ENCODE measurements around the gene KDM5A. TPM values are rescaled to one million over a fixed set of nuclear protein-coding genes. Genes with fewer than 3 reads are reported as not detected.

The KDM5A gene
- total RNA-seq, 2 experiments from 2014 or later, result 39.6 to 88.8 TPM

GRCh38 chr12:254912-255311, 134.2 kb downstream of the KDM5A start:
- no TSS peak for BruUV-seq (replicated peaks)
- Histone ChIP-seq H3K27ac (ENCODE audit: low read depth, low read length, poor library complexity, severe bottlenecking) (no peak overlapping the region), H3K4me2 (ENCODE audit: low read length) (no peak overlapping the region), H3K9me3 (ENCODE audit: low read length) (no peaks in the 10 kb centered on the region), H2AFZ (ENCODE audit: low read length) (no peak overlapping the region), H3K4me1 (ENCODE audit: insufficient read depth, low read length, poor library complexity, severe bottlenecking) (no peaks in the 10 kb centered on the region), H4K20me1 (ENCODE audit: insufficient read depth, low read length) (no peaks in the 10 kb centered on the region), H3K9me2 (ENCODE audit: insufficient read depth, low read length) (no peaks in the 10 kb centered on the region), H3K36me3 (ENCODE audit: insufficient read depth, low read length) (no peaks in the 10 kb centered on the region), H3K79me2 (ENCODE audit: insufficient read depth, low read depth, low read length) (no peaks in the 10 kb centered on the region), H3K4me3 (ENCODE audit: low read depth, low read length, poor library complexity, severe bottlenecking) (no peak overlapping the region)
- ChIA-PET POLR2A (no interaction called here), CTCF (ENCODE audit: unreplicated experiment) (no interaction called here)
- TF ChIP-seq EZH2phosphoT487 (IDR thresholded peaks at IDR 0.05; ENCODE audit: borderline replicate concordance, low read depth, low read length) (no peak), CTCF (conservative IDR thresholded peaks at IDR 0.05; ENCODE audit: low read length) (no peak)
- intact Hi-C loops (cut with micrococcal nuclease; ENCODE audit: unreplicated experiment), result no loop called here
- DNase-seq (ENCODE audit: low spot score), result no peak

GRCh38 chr12:254039-254438, 135.1 kb downstream of the KDM5A start:
- BruUV-seq (replicated peaks), result no TSS peak
- Histone ChIP-seq H3K9me3 (ENCODE audit: low read length) (no peaks in the 10 kb centered on the region), H3K4me3 (ENCODE audit: low read depth, low read length, poor library complexity, severe bottlenecking) (no peak overlapping the region), H3K4me1 (ENCODE audit: insufficient read depth, low read length, poor library complexity, severe bottlenecking) (no peaks in the 10 kb centered on the region), H3K27ac (ENCODE audit: low read depth, low read length, poor library complexity, severe bottlenecking) (no peak overlapping the region), H4K20me1 (ENCODE audit: insufficient read depth, low read length) (no peaks in the 10 kb centered on the region), H2AFZ (ENCODE audit: low read length) (no peak overlapping the region), H3K4me2 (ENCODE audit: low read length) (no peak overlapping the region), H3K79me2 (ENCODE audit: insufficient read depth, low read depth, low read length) (no peaks in the 10 kb centered on the region), H3K9me2 (ENCODE audit: insufficient read depth, low read length) (no peaks in the 10 kb centered on the region), H3K36me3 (ENCODE audit: insufficient read depth, low read length) (no peaks in the 10 kb centered on the region)
- intact Hi-C loops (cut with micrococcal nuclease; ENCODE audit: unreplicated experiment), result no loop called here
- TF ChIP-seq CTCF (conservative IDR thresholded peaks at IDR 0.05; ENCODE audit: low read length) (no peak), EZH2phosphoT487 (IDR thresholded peaks at IDR 0.05; ENCODE audit: borderline replicate concordance, low read depth, low read length) (no peak)
- ChIA-PET POLR2A (no interaction called here), CTCF (ENCODE audit: unreplicated experiment) (no interaction called here)
- no peak for DNase-seq (ENCODE audit: low spot score)

- H3K36me3 ChIP-seq (ENCODE audit: insufficient read depth, low read length), result no peaks in the 10 kb centered on the region
- intact Hi-C loops (cut with micrococcal nuclease; ENCODE audit: unreplicated experiment), result no loop called here
- H4K20me1 ChIP-seq (ENCODE audit: insufficient read depth, low read length), result no peaks in the 10 kb centered on the region
- ChIA-PET CTCF (ENCODE audit: unreplicated experiment) (no interaction called here), POLR2A (interaction anchor here (0.5 kb wide), 1 partner anchor 225 kb away, joined by 6 read pairs; no protein-coding TSS in a partner anchor)
- no peak overlapping the region for H3K4me3 ChIP-seq (ENCODE audit: low read depth, low read length, poor library complexity, severe bottlenecking)
- no peaks in the 10 kb centered on the region for H3K9me3 ChIP-seq (ENCODE audit: low read length)
- no peaks in the 10 kb centered on the region for H3K79me2 ChIP-seq (ENCODE audit: insufficient read depth, low read depth, low read length)
- H3K4me2 ChIP-seq (ENCODE audit: low read length), result no peak overlapping the region
- H3K9me2 ChIP-seq (ENCODE audit: insufficient read depth, low read length), result 0 out of 2 replicates have a peak, but pooled peaks cover 4% of the 10 kb centered on the region
- DNase-seq (ENCODE audit: low spot score), result no peak
- H2AFZ ChIP-seq (ENCODE audit: low read length), result no peak overlapping the region
- BruUV-seq (replicated peaks), result no TSS peak
- no peak for TF ChIP-seq EZH2phosphoT487 (IDR thresholded peaks at IDR 0.05; ENCODE audit: borderline replicate concordance, low read depth, low read length)
- no peak overlapping the region for H3K27ac ChIP-seq (ENCODE audit: low read depth, low read length, poor library complexity, severe bottlenecking)
- H3K4me1 ChIP-seq (ENCODE audit: insufficient read depth, low read length, poor library complexity, severe bottlenecking), result no peaks in the 10 kb centered on the region
Measured at GRCh38 chr12:253116-253831, 135.8 kb downstream of the KDM5A start.
